NOMO-1 treated with DMSO at 0.1 percent for 48 hours (cell line): Measurements from ENCODE around the gene MARK3.

Experiments used
- DNase-seq: peaks from one replicate; lab custom pipeline; 2025; ENCODE audit not compliant: unreplicated experiment; lab: John Stamatoyannopoulos, UW

The MARK3 gene

GRCh38 chr14:103432627-103433026 is 47.4 kb downstream of the MARK3 start:
- no peak for DNase-seq

DNA sequence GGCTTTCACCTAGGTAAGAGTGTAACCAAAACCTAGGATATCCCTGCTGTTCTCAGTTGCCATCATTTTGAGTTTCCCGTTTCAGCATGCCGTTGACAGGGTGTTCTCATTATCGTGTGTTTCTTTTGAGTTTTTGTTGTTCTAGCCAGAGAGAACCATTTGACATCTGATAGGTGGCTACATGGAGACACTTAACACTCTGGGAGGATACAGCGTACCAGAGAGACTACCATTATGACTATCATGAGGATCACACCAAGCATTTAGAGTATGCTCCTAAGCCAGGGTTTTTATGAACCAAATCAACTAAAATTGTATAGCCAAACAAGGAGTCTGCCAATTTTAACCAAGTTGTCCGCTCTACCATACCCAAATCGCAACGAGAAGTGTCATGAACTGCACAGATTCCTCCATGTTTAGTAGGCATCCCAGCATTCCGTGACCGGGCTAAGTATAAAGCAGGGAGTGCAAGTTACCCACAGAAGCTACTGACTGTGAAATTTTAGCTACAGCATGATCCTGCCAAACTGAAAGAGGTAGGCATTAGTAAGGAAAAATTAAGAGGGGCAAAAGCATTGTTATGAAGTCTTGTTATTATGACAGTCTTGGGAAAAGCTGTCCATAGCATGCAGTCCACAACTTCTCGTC is 48.8 kb downstream of the MARK3 start:
- DNase-seq: no peak

DNA sequence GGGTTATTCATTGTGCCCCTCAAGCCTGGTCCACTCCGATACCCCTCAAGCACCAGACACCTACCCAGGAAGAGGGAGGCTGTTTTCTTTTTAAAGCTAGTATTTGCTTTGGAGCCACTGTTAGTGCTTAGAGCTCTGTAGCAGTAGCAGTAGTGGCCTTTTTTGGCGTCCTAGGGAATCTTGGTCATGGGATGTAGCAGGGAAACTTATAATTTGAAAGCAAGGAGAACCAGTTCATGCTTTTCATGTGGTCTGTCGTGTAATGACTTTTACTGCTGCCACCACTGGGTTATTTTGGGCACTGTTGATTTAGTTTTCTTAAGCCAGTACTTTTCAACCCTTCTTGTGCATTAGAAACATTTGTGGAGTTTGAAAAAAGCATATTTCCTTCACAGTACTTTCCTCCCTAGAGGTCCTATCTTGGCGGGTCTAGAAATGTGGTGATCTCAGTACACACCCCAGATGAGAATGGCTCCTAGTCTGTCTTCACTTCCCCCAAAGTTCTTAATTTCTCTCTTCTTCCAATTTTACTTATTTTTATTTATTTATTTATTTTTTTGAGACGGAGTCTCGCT is 49.7 kb downstream of the MARK3 start:
- DNase-seq: no peak

- no peak for DNase-seq
These were observed 51.3 kb downstream of the MARK3 start for GRCh38 chr14:103436533-103436932.

- no peak for DNase-seq
These were observed 57.1 kb downstream of the MARK3 start for GRCh38 chr14:103442288-103442687.

- DNase-seq: peak; percentile 36
These were observed 57.9 kb downstream of the MARK3 start for GRCh38 chr14:103443111-103443510.

- DNase-seq: no peak
These were observed 59.8 kb downstream of the MARK3 start for GRCh38 chr14:103444837-103445524.

DNA sequence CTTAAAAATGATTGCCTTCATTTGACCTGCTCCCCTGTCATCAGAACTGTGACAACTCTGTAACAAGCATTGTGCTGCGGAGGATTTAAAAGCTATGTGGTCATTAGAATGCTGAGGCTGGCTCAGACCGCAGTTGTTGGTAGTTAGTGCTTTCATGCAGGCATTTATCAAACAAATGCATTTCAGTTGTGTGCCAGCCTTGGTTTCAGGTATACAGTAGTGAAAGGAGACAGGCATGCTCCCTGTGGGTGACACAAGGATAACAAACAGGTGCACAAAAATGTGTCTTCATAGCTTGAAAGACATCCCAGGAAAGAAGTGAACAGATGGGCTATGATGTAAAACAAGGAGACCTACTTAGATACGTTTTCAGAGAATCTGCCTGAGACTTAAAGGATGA is 60.6 kb downstream of the MARK3 start:
- no peak for DNase-seq

GRCh38 chr14:103448097-103448496 is 62.9 kb downstream of the MARK3 start:
- no peak for DNase-seq

DNA sequence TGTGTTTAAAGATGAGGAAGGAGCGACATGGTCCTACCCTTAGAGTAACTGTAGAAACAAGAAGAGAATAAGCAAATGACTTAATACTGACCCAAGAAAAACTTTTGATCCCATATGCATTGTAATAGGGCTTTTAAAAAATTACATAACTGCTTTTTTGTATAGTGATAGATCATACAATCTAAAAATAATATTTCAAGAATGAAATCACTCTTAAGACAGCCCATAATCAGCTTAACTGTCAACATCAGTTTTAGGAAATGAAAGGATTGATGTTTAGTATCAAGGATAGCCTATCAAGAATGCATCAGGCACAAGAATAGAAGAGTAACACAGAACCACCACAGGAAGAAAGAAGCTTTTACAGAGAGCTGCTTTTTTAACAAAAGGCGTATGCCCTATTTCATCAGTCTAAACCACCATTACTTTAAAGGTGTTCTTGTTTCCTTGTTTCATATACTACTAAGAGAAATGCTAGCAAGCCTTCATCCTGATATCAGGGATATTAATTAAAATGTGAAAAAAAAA is 64.5 kb downstream of the MARK3 start:
- DNase-seq: no peak

DNA sequence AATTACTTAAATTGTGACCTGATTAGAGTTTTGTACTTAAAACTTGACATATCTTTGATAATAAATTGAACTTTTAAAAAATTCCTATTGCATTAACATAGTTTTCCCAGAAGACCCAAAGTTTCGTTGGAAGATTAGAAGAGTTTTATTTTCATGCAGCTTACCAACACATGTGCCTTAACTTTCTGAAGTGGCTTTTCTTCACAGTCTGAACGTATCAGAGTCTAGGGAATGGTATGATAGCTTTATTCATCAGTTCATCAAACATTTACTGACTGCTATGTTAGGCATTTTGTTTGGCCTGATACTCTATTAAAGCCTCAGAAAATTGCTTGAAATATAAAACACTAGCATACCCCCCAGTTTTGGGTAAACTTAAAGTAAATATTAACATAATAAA is 65.2 kb downstream of the MARK3 start:
- DNase-seq: no peak

- DNase-seq: no peak
These were observed 66.2 kb downstream of the MARK3 start for GRCh38 chr14:103451401-103451800.

- DNase-seq: no peak
These were observed 68.6 kb downstream of the MARK3 start for GRCh38 chr14:103453791-103454190.

GRCh38 chr14:103456167-103456835 is 71.1 kb downstream of the MARK3 start:
- DNase-seq: no peak

DNA sequence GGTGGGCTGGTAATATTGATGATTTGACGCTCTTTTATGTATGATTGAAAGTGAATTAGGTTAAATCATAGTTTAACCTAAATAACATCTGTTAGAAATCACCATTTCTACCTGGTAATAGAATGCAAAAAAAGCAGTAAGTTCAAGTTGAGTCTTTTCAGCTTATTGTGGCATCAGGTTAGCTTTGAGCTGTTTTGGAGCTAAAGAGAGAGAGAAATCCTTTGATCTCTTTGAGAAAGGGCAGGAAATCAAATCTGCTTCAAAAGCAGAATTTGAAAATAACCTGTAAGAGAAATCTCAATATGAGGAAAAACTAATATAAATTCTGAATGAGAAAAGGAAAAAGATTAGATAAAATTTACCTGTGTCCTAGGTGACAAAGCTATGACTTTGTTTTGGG is 75.2 kb downstream of the MARK3 start:
- DNase-seq: no peak

GRCh38 chr14:103463149-103463548 is 77.9 kb downstream of the MARK3 start:
- peak; percentile 14 for DNase-seq

GRCh38 chr14:103463851-103464250 is 78.6 kb downstream of the MARK3 start:
- DNase-seq: no peak

DNA sequence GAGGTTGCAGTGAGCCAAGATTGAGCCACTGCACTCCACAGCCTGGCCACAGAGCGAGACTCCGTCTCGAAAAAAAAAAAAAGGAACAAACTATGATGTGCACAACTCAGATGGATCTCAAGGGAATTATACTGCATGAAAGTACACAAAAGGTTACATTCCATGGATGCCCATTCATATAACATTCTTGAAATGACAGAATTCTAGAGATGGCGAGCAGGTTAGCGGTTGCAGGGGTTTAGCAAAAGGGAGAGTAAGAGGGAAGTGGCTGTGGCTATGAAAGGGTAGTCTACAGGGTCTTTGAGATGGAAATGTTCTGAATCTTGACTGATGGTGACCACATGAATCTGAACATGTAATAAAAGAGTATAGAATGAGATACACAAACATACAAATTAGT is 87.7 kb downstream of the MARK3 start:
- no peak for DNase-seq

GRCh38 chr14:103474893-103475292 is 89.7 kb downstream of the MARK3 start:
- no peak for DNase-seq

DNA sequence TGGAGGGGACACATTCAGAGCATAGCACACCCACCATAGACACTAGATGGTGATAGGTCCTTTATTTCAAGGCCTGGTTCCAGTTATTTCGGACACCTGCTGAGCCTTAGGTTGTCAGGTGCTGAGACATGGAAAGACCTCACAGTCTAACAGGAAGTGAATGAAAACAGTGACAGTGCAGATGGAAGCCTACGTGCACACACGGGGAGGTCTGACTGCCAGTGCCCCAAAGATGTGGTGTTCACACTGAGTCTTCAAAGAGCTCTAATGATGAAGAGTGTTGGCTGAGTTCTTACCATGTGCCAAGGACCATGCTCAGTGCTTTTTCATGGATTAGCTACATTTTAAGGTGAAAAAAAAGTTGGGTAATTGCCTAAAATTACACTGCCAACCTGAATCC is 90.8 kb downstream of the MARK3 start:
- no peak for DNase-seq

- no peak for DNase-seq
These were observed 91.4 kb downstream of the MARK3 start for GRCh38 chr14:103476631-103477030.

GRCh38 chr14:103480595-103480994 is 95.4 kb downstream of the MARK3 start:
- DNase-seq: peak; percentile 75
